WTC11 (cell line): ENCODE measurements around the gene IST1. TPM values are rescaled to one million over a fixed set of nuclear protein-coding genes. Genes with fewer than 3 reads are reported as not detected.
A peak's percentile ranks its signal among the peaks of the same experiment; 100 is the strongest.

Experiments used
- ATAC-seq: fragments of 200-7000 bp; cut with Tn5 transposase; 2 replicates; pipeline ENCODE4 v1.10.0; 2021; ENCODE audit warnings: mild to moderate bottlenecking, moderate library complexity
- CTCF ChIA-PET: fragments of 300-600 bp; sonication (Branson Sonifier 250); formaldehyde crosslinking; loops from one replicate; lab custom pipeline; 2021; ENCODE audit warnings: antibody characterized with exemption; lab: Charles Lee
- POLR2A ChIA-PET: fragments of 350-600 bp; sonication (Branson Sonifier 250); formaldehyde crosslinking; loops from one replicate; lab custom pipeline; 2021; ENCODE audit warnings: antibody characterized with exemption; lab: Charles Lee
- DNase-seq: peaks from one replicate; pipeline ENCODE4 v3.0.0; 2021; ENCODE audit warnings: low spot score
- H3K27ac Mint-ChIP-seq: 2 replicates; pipeline ENCODE4 v1.8.0; 2021; ENCODE audit warnings: mixed read lengths
- H3K27me3 Mint-ChIP-seq: 2 replicates; pipeline ENCODE4 v1.8.0; 2021; ENCODE audit warnings: low read depth, mild to moderate bottlenecking, moderate library complexity, mixed read lengths
- H3K36me3 Mint-ChIP-seq: 2 replicates; pipeline ENCODE4 v1.8.0; 2021; ENCODE audit warnings: mixed read lengths
- H3K4me1 Mint-ChIP-seq: 2 replicates; pipeline ENCODE4 v1.8.0; 2022; ENCODE audit warnings: mixed read lengths
- H3K4me3 Mint-ChIP-seq: 2 replicates; pipeline ENCODE4 v1.8.0; 2021; ENCODE audit warnings: mild to moderate bottlenecking, moderate library complexity, mixed read lengths
- H3K9me3 Mint-ChIP-seq: 2 replicates; pipeline ENCODE4 v1.8.0; 2021; ENCODE audit warnings: mixed read lengths
- AR ChIP-seq: fragments of 250-450 bp; sonication (Bioruptor Pico); IDR thresholded peaks from 2 replicates; pipeline ENCODE4 v1.9.0; 2021; ENCODE audit warnings: mild to moderate bottlenecking
- ARID4B ChIP-seq: sonication (generic); formaldehyde crosslinking; IDR thresholded peaks from 2 replicates; pipeline ENCODE4 v1.8.0; 2023; ENCODE audit warnings: missing genetic modification reagents, mild to moderate bottlenecking, borderline replicate concordance
- E2F5 ChIP-seq: sonication (generic); formaldehyde crosslinking; IDR thresholded peaks from 2 replicates; pipeline ENCODE4 v1.8.1; 2022; ENCODE audit warnings: mild to moderate bottlenecking, moderate library complexity, missing genetic modification reagents
- ELF4 ChIP-seq: sonication (generic); formaldehyde crosslinking; IDR thresholded peaks from 2 replicates; pipeline ENCODE4 v1.8.1; 2022; ENCODE audit warnings: low read depth, mild to moderate bottlenecking, moderate library complexity, missing genetic modification reagents
- ERG ChIP-seq: fragments of 250-450 bp; sonication (Bioruptor Pico); IDR thresholded peaks from 2 replicates; pipeline ENCODE4 v1.8.0; 2021; ENCODE audit warnings: mild to moderate bottlenecking
- ESRRA ChIP-seq: sonication (generic); formaldehyde crosslinking; IDR thresholded peaks from 2 replicates; pipeline ENCODE4 v1.8.1; 2022; ENCODE audit warnings: mild to moderate bottlenecking, missing genetic modification reagents, borderline replicate concordance
- ETV6 ChIP-seq: sonication (generic); formaldehyde crosslinking; IDR thresholded peaks from 2 replicates; pipeline ENCODE4 v1.8.1; 2022; ENCODE audit warnings: mild to moderate bottlenecking, missing genetic modification reagents
- FOXJ3 ChIP-seq: sonication (generic); formaldehyde crosslinking; IDR thresholded peaks from 2 replicates; pipeline ENCODE4 v1.9.0; 2021; ENCODE audit warnings: missing genetic modification reagents, mild to moderate bottlenecking, borderline replicate concordance
- FOXK1 ChIP-seq: sonication (generic); formaldehyde crosslinking; IDR thresholded peaks from 2 replicates; pipeline ENCODE4 v1.8.0; 2022; ENCODE audit warnings: mild to moderate bottlenecking, moderate library complexity, missing genetic modification reagents
- GRHL2 ChIP-seq: fragments of 250-450 bp; sonication (Bioruptor Pico); IDR thresholded peaks from 2 replicates; pipeline ENCODE4 v1.8.0; 2022; ENCODE audit warnings: mild to moderate bottlenecking, moderate library complexity; ENCODE audit not compliant: insufficient replicate concordance, severe bottlenecking
- IRF2 ChIP-seq: sonication (generic); formaldehyde crosslinking; IDR thresholded peaks from 2 replicates; pipeline ENCODE4 v1.8.0; 2022; ENCODE audit warnings: low read depth, missing genetic modification reagents, borderline replicate concordance
- SMAD3 ChIP-seq: sonication (generic); formaldehyde crosslinking; IDR thresholded peaks from 2 replicates; pipeline ENCODE4 v1.8.0; 2022; ENCODE audit warnings: missing genetic modification reagents, mild to moderate bottlenecking, borderline replicate concordance
- ZMAT4 ChIP-seq: fragments of 250-450 bp; sonication (Bioruptor Pico); IDR thresholded peaks from 2 replicates; pipeline ENCODE4 v1.9.0; 2021; ENCODE audit warnings: mild to moderate bottlenecking
- ZNF263 ChIP-seq: sonication (generic); formaldehyde crosslinking; IDR thresholded peaks from 2 replicates; pipeline ENCODE4 v1.8.1; 2022; ENCODE audit warnings: low read depth, mild to moderate bottlenecking, moderate library complexity, missing genetic modification reagents
- ZNF396 ChIP-seq: fragments of 250-450 bp; sonication (Bioruptor Pico); IDR thresholded peaks from 2 replicates; pipeline ENCODE4 v1.8.0; 2021; ENCODE audit warnings: mild to moderate bottlenecking, moderate library complexity, borderline replicate concordance
- total RNA-seq: library from RNA; stranded (reverse); gene quantifications from 3 replicates; pipeline ENCODE4 v1.2.3, GENCODE V29; 2021
- TF ChIP-seq, protein P1 (sequence below): sonication (generic); formaldehyde crosslinking; IDR thresholded peaks from 2 replicates; pipeline ENCODE4 v1.8.0; 2022; ENCODE audit warnings: mild to moderate bottlenecking, missing genetic modification reagents
- TF ChIP-seq, protein P2 (sequence below): fragments of 250-450 bp; sonication (Bioruptor Pico); IDR thresholded peaks from 2 replicates; pipeline ENCODE4 v1.9.0; 2021; ENCODE audit warnings: mild to moderate bottlenecking, borderline replicate concordance

Gene IST1
- total RNA-seq, 1 experiment from 2014 or later: 272 TPM

- TF ChIP-seq SMAD3: no peak
- TF ChIP-seq GRHL2 (CRISPR knock-in tag): no peak
- no peak for TF ChIP-seq FOXJ3
- no peak for TF ChIP-seq ESRRA
- TF ChIP-seq ARID4B: no peak
- TF ChIP-seq AR (CRISPR knock-in tag): no peak
- TF ChIP-seq, protein P1, sequence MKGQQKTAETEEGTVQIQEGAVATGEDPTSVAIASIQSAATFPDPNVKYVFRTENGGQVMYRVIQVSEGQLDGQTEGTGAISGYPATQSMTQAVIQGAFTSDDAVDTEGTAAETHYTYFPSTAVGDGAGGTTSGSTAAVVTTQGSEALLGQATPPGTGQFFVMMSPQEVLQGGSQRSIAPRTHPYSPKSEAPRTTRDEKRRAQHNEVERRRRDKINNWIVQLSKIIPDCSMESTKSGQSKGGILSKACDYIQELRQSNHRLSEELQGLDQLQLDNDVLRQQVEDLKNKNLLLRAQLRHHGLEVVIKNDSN (CRISPR knock-in tag): no peak
- TF ChIP-seq, all 79 proteins: peak for 0
These were observed 19.5 kb downstream of the IST1 start (continued) for GRCh38 chr16:71914802-71915201.

- ChIA-PET POLR2A (no interaction called here), CTCF (no interaction called here)
- H3K4me3 Mint-ChIP-seq: no peak overlapping the region
- DNase-seq (no peak), ATAC-seq (no peak)
- peak overlapping the region; percentile 69; the same call in 1 of the 2 replicates for H3K27ac Mint-ChIP-seq
- H3K27me3 Mint-ChIP-seq: no peaks in the 10 kb centered on the region
- H3K9me3 Mint-ChIP-seq: no peaks in the 10 kb centered on the region
- H3K36me3 Mint-ChIP-seq: peaks cover 77% of the 10 kb centered on the region
- TF ChIP-seq ERG (CRISPR knock-in tag) (no peak), ZNF396 (no peak), ZNF263 (no peak), ZMAT4 (CRISPR knock-in tag) (no peak), FOXJ3 (no peak), ETV6 (CRISPR knock-in tag) (no peak), ELF4 (CRISPR knock-in tag) (no peak), E2F5 (CRISPR knock-in tag) (no peak), FOXK1 (CRISPR knock-in tag) (no peak), IRF2 (CRISPR knock-in tag) (no peak)
- TF ChIP-seq, protein P2, sequence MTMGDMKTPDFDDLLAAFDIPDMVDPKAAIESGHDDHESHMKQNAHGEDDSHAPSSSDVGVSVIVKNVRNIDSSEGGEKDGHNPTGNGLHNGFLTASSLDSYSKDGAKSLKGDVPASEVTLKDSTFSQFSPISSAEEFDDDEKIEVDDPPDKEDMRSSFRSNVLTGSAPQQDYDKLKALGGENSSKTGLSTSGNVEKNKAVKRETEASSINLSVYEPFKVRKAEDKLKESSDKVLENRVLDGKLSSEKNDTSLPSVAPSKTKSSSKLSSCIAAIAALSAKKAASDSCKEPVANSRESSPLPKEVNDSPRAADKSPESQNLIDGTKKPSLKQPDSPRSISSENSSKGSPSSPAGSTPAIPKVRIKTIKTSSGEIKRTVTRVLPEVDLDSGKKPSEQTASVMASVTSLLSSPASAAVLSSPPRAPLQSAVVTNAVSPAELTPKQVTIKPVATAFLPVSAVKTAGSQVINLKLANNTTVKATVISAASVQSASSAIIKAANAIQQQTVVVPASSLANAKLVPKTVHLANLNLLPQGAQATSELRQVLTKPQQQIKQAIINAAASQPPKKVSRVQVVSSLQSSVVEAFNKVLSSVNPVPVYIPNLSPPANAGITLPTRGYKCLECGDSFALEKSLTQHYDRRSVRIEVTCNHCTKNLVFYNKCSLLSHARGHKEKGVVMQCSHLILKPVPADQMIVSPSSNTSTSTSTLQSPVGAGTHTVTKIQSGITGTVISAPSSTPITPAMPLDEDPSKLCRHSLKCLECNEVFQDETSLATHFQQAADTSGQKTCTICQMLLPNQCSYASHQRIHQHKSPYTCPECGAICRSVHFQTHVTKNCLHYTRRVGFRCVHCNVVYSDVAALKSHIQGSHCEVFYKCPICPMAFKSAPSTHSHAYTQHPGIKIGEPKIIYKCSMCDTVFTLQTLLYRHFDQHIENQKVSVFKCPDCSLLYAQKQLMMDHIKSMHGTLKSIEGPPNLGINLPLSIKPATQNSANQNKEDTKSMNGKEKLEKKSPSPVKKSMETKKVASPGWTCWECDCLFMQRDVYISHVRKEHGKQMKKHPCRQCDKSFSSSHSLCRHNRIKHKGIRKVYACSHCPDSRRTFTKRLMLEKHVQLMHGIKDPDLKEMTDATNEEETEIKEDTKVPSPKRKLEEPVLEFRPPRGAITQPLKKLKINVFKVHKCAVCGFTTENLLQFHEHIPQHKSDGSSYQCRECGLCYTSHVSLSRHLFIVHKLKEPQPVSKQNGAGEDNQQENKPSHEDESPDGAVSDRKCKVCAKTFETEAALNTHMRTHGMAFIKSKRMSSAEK (CRISPR knock-in tag): no peak
- peaks cover 22% of the 10 kb centered on the region for H3K4me1 Mint-ChIP-seq
These were observed 20.0 kb downstream of the IST1 start for GRCh38 chr16:71915350-71915749.
